Colon (tissue), 2 donors: Measurements from ENCODE around the gene NKRF.
"Not testable (repeated sequence)": the region's sequence is repeated elsewhere in the genome, so short reads cannot be mapped to it uniquely, and the experiment has no call there.

Experiments used
- FAIRE-seq: peaks from 2 replicates; lab custom pipeline; 2012; peaks lifted over from hg19 to GRCh38; lab: Jason Lieb, UNC
- donor health status: control.
- donor health status: control.

The NKRF gene

DNA sequence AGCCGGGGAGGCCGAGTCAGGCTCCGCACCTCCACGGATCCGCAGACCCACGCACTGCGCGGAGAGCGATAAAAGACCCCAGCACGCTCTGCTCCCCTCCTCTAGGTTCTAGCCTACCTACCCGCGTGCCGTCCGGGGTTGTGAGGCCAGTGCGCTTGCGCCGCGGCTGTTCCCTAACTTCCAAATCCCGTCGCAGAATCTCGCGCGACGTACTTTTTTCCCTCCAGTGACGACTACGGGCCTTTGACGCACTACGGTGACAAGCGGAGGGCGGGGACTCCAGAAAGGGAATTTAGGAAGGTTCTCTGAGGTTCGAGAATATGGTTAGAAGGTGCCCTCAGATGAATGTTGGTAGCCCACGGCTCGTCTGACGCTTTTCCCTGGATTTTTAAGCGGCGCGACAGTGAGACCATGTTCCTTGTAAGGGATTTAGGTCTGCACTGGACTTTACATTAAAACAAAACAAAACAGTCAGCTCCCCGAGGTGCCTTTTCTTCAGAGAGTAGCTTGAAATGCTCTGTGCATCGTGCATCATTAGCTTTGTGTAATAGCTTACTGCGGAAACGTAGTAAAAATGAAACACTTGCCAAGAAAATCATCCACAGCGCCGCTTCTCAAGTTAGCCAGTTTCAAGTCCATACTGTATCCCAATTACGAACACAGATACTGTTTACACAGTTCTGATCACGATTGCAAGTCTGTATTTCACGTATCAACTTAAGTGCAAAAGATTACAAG lies at the start of gene NKRF:
TSS of gene NKRF (minus strand) at position 145 of the 738 bp plus-strand sequence.
- peak; percentile 33 for FAIRE-seq

DNA sequence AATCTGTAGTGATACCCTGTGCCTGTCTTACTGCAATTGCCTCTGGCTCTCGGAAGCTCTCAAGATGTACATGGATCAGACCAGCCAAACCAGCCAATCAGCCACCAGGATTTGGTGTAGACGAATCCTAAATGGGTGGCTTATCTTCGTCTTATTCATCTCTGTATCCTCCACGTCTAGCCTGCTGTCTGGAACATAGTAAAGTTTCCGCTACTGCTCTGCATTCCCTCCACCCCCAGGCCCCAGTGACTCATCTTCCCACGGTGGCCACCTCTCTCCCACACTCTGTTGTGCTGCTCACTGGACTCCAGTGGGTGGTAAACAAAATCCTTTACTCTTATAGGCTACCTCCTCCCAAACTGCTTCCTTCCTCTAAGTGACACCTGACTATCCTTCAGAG lies 48.9 kb upstream of the NKRF start:
- FAIRE-seq = no peak

DNA sequence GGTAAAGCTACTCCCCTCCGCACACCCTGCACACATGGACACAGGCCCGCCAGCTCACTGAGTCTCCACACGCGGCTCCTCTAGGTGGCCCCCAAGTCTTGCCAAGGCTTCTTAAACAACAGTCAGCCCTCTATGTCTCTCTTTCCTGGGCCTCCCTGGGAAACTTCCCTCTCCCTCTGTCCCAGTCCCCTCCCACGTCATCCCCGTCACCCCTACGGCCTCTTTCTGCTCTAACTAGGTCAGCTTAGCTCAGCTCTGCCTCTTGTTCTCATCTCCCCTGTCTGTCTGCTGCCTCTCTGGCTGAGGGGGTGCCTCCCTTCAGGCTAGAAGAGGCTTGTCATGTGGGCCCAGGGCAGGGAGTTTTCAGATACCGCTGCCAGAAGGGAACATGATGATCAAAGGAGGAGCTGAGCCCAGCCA lies 47.9 kb upstream of the NKRF start:
- no peak for FAIRE-seq

DNA sequence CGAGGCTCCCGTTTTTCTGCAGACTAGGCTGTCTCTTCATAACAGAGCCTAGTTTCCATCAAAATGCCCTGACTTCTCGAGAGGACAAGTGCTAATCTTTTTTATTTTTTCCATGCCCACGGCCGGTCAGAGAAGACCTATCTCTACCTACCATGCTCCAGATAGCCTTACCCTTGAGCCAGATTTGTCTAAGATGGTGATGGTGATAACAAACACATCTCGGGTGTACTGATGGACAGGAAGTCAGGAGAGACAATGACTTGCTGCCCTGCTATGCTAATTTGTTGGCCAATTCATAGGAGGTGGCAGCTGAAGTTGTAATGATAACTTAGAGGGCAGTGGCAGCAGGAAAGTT lies 42.2 kb upstream of the NKRF start:
- no peak for FAIRE-seq

DNA sequence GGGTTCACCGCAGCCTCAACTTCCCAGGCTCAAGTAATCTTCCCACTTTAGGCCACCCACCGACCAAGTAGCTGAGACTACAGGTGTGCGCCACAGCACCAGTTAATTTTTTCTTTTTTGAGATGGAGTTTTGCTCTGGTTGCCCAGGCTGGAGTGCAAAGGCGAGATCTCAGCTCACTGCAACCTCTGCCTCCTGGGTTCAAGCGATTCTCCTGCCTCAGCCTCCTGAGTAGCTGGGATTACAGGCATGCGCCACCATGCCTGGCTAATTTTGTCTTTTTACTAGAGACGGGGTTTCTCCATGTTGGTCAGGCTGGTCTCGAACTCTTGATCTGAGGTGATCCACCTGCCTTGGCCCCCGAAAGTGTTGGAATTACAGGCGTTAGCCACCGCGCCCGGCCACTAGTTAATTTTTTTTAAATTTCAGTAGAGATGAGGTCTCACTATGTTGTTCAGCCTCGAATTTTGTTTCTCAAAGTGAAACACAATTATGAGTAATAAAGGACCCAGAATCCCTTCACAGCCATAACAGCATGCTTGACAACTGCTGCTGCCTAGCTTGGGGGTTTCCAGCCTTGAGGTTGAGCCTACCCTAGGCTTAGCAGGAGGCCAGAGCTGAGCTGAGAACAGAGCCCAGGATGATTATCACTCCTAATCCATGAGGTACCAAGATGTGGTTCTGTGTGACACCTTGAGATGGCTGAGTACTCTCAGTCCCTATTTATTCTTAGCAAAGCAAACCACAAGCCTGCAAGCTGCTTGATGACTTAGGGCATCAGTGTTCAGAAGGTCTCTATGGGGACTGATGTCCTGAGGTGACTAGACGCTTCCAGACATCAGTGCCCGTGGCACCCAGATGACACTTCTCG lies 41.6 kb upstream of the NKRF start:
- no peak for FAIRE-seq

DNA sequence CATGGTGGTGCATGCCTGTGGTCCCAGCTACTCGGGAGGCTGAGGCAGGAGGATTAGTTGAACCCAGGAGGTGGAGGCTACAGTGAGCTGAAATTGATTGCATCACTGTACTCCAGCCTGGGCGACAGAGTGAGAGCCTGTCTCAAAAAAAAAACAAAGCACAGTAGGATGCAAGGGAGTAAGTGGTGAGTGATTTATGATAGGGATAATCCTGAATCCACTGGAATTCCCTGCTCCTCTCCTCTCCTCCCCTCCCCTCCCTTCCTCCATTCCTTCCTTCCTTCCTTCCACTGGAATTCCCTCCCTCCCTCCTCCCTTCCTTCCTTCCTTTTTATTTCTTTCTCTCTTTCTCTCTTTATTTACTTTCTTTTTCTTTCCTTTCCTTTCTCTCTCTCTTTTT lies 40.9 kb upstream of the NKRF start:
- no peak for FAIRE-seq

DNA sequence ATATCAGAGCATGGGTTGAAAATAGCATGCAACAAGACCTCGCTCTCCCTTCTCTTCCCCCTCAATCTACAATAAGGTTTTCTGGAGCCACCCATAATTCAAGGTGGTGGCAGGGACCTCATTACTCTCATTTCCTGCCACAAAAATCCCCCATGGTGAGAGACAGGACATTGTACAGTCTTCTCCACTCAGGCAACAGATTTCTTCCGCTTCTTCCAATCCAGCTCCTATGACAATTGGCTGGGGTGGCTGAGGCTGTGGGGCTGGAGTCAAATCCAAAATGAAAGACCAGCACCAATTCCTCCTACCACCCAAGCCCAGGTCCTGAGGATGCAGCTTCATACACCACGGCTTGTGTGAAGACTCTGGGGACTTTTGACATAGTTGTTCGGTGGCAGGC lies 40.3 kb upstream of the NKRF start:
- no peak for FAIRE-seq

DNA sequence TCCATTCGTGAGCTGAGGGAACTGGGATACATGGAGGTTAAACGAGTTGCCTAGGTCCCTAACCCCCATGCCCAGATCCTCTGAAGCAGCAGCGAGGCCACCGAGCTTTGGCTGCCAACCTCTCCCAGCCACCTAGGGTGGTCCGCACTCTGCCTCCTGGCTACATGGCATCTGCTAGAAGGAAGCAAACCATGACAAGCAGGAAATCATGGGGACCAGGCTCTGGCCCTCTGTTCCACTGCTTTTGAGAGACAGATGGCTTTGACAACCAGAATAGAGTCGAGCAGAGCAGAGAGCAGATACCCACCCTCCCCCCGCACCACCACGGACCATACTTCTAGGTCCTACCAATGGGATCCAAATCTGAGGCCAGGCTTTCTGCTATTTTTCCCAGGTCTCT lies 37.5 kb upstream of the NKRF start:
- no peak for FAIRE-seq

DNA sequence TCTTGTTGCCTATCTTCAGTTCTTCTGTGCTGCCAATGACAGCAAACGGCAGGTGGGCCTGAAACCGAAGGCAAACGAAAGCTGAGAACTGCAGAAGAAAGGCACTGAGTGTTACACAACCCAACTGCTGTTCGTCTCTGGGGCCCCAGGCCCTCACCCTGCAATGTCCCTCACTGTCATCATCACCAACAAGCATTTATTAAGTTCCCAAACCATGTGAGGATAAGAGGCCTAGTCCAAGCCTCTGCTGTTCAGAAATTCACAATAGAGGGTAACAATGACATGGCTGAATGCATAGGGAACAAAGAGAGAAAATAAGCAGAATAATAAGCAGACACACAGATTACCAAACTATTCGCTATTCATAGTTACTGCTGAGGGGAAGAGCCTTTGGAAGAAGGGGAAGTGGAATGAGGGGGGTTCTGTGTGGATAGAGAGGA lies 34.5 kb upstream of the NKRF start:
- no peak for FAIRE-seq

DNA sequence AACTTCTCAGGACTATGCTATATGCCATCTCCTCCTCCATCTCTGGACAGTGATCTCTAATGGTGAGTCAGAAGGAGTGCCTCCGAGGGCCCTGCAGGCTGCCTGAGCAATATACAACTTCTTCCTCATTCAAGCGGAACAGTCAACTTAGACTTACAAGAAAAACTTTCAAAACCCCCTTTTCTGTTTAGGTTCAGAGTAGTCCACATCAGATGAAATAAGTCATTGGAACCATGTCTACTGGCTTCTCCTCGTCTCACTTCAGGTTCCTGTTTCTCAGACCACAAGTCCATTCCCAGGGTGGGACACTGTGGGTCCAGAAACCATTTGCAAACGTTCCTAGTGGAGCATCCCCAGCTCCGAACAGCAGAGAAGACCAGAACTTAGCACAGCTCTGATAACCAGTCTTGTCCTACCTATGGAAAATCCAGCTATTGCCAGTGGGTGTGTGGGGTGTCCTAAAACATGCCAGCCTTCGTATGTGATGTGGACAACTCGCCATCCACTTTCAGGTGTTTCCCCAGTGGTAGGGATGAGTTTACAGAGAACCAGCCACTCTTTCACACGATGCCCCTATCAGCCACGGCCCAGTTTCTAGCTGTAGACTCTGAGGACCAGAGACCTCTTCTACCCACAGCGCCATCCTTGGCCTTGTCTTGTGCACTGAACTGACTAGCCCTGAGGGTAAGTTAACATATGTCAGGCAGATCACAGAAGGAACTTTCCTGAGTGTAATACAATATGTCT lies 32.7 kb upstream of the NKRF start:
- FAIRE-seq = no peak

DNA sequence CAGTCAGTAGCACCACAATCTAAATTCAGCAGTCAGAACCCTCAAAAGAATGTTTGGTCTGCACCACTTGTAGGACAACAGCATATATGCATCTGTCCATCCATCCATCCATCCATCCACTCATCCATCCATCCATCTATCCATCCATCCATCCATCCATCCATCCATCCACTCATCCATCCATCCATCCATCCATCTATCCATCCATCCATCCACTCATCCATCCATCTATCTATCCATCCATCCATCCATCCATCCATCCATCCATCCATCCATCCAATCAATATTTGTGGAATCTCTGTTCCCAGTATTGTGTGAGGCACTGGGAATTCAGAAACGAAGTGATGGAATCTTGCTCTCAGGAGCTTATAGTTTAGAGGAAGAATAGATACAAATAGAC lies 31.2 kb upstream of the NKRF start:
- FAIRE-seq = not testable (repeated sequence)

DNA sequence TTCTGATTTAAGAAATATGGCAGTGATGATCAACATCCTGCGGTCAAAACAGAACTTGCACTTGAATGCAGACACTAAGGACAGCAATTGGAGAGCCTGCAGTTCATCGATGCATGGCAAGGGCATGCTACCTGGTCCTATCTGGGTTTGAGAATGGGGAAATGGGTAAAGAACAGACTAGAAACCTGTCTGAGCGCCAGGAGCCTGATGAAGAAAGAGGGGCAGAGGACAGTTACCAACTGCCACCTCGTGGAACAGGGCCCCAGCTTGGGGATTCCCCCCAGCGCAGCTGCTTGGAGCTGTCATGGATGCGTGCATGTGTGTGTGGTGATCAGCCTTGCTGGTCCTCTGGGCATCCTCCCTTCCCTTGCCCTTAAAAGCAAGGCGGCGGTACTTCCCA lies 30.2 kb upstream of the NKRF start:
- FAIRE-seq = no peak

DNA sequence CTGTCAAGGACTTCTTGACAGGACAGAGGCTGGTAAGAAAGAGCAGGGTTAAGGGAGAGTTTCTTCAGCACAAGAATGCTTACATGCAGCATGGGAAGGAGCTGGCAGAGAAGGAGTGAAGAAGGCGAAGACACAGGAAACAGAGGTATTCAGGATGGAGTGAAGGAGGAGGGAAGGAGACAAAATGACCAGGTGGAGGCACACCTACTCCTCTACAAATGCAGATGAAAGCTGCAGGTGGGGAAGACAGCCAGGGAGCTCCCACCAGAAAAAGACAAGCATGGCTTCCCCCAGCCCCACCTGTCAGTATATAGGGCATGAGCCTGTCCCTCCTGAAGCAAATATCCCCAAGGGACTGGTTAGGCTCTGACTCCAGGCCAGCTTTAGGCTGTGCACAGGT lies 29.6 kb upstream of the NKRF start:
- FAIRE-seq = no peak

DNA sequence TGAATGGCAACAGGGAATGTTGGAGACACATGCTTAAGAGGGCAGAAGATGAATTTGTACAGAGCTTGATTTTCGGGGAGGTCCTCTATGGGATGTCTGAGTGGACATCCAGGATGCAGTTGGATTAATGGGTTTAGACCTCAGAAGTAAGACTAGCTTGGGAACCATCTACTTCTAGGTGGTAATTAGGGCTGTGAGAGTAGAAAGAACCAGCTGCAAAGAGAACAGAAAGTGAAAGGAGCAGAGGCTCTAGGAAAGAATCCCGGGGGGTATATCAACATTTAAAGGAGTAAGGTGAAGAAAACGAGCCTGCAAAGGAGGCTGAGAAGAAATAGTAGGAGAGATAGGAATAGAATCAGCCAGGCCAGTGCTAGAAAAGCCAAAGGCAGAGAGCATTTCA lies 29.0 kb upstream of the NKRF start:
- FAIRE-seq = no peak

DNA sequence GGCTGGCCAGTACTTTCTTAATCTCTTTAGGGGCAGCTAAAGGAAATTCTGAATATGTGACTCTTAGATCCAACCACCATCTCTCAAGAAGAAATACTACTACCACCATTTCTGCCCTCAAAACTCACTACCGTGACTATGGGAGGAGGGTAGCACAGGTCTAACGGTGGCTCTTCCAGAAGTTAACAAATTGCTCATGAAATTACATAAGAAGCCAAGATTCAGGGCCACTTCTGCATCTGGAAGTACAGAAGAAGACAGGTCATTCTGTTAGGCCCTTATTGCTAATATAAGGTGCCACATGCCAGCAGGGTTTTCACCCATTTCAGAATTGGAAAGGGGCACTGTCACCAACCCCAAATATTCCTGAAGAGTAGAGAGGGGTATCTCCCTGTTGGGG lies 19.6 kb upstream of the NKRF start:
- FAIRE-seq = no peak

DNA sequence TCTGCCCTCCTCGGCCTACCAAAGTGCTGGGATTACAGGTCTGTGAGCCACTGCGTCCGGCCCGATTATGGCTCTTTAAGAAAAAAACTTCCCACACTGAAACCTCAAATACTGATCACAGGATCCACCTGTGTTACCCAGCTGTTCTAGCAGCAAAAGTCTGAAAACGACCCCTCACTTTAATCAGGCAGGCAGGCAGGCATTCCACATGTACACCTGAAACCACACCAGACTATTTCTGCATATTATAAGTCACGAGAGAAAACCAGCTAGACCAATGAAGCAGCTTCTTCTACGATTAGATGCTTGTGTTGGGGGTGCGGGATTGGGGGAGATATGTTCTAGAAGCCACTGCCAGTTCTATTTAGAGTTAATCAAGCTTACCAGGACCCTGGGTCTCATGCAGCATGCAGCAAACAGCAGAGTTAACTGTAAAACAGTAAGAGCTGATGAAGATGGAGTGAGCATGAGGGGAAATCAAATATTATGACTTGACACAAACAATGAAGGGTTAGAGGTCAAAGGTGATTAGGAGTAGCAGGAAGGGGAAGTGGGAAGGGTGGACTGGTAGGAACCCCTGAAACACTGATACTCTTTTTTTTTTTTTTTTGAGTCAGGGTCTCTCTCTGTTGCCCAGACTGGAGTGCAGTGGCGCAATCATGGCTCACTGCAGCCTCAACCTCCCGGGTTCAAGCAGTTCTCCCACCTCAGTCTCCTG lies 18.9 kb upstream of the NKRF start:
- no peak for FAIRE-seq

DNA sequence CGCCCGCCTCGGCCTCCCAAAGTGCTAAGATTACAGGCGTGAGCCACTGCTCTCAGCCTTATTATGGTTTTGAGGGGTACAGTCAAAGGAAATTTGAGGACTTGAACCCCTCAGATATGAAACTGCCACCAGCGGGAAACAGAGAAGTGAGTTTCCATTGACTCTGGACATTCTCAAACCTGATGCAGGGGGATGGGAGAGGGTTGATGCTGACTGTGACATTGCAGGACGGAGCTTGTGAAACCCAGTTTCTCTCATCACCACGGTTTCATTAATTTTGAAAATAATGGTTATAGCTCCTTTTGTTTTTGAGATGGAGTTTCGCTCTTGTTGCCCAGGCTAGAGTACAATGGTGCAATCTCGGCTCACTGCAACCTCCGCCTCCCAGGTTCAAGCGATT lies 18.2 kb upstream of the NKRF start:
- no peak for FAIRE-seq

DNA sequence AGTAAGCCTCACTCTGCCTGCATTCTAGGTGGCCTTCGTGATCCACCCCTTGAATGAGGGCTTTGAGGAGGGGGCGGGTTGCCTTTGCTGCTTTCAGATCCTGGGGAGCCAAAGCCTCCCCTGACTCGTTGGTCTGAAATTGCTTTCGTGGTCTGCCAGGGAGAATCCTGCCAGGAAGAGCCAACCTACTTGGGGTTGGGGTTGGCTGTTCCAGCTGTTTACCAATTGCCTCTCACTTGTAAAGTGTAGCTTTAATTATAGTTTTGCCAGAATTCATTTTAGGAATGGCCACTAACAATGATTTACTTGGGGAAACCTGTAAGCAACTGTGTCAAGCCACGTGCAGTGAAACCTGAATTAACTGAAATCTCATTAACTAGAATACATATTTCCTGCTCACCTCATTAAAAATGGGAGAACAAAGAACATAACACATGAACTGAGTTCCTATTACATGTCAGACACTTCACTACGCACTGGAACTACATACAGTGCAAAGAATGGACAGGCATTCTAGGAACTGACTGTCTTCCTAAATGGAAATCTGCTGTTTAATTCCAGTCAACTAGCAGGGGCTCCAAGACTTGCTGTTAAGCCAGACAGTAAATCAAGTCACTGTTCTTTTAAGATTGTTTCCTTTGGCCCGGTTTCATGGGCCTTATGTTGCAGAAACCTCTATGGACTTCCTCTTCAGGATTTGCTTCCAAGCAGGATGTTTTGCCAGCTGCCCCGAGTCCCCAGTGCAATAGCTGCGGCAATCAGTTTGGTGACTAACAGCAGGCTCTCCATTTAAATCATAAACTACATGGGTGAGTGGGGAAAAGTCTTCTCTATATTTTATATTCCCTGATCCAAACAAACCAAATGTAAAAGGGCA lies 16.4 kb upstream of the NKRF start:
- FAIRE-seq = no peak

DNA sequence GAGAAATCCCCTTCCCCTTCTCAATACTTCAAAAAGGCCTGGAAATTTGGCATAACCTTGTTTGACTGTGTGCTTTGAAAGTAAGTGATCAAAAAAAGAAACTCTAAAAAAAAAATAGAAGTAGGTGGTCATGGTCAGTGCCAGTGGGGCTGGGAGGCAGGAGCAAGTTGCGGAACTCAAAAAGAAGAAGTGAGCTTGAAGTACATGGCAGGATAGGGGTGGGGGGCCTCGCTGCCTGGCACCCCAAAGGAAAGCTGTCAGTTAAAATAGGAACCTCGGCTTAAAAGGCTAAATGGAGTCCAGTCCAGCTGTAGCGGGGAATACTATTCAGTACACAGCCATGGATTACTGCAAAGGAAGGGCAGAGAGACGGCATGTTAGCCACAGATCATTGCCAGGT lies 12.2 kb upstream of the NKRF start:
- no peak for FAIRE-seq

DNA sequence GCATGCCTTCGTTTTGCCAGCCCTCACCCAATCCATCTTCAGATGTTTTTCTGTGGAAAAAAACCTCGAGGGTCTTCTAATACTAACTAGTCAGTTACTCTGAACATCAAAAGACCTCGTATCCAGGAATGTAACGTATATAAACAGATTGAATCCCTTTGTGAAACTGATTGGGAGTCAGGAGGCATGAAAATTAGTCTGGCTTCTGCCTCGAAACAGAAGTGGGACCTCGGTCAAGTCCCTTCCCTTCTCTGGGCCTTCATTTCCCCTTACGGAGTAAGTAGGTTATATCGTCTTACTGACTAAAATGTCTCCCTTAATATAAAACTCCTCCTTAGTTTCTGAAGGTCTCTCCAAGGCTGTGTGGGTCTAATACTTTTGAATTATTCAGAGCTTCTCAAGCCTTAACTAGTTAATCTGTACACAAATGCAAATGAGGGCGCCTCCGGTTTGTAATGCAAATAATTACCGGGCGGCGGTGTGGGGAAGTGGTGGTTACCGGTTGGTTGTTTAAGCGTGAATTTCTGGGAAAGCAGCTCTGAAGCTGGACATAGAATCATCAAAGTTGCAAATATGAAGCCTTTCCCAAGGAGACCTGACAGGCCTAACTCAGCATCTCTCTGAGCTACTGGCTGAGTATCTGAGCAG lies 11.4 kb upstream of the NKRF start:
- no peak for FAIRE-seq

DNA sequence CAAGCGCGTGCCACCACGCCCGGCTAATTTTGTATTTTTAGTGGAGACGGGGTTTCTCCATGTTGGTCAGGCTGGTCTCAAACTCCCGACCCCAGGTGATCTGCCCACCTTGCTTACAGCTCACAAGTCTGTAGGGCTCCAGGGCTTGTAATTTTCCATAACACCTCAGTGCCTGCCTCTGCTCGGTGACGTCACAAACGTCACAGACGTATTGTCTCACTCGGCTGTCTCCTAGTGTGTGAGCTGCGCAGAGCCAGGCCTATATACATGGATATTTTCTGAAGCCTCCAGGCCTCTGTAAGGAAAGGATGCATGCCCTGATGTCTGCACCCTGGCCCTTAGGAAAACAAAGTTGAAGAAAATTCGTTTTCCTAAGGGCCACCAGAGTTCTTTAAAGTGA lies 8.6 kb upstream of the NKRF start:
- no peak for FAIRE-seq
